ENCODE data around the gene VIPR1.

VIPR1 gene

GRCh38 chr3:42493126-42493797 is 9.2 kb upstream of the VIPR1 start:
- DNase-seq = no peak

- no peak for DNase-seq
Observed at GRCh38 chr3:42493798-42494151, 8.7 kb upstream of the VIPR1 start.

- DNase-seq = no peak
Observed at GRCh38 chr3:42495393-42495792, 7.0 kb upstream of the VIPR1 start.

- no peak for DNase-seq
Observed at GRCh38 chr3:42497009-42497731, 5.3 kb upstream of the VIPR1 start.

- DNase-seq = no peak
Observed at GRCh38 chr3:42498034-42498433, 4.4 kb upstream of the VIPR1 start.

GRCh38 chr3:42498791-42499477 is 3.5 kb upstream of the VIPR1 start:
- DNase-seq = no peak

- no peak for DNase-seq
Observed at GRCh38 chr3:42499478-42499871, 3.0 kb upstream of the VIPR1 start.

GRCh38 chr3:42500091-42500490 is 2.4 kb upstream of the VIPR1 start:
- no peak for DNase-seq

- DNase-seq = no peak
Observed at GRCh38 chr3:42500909-42501308, 1.5 kb upstream of the VIPR1 start.

GRCh38 chr3:42501321-42501680 is 1.1 kb upstream of the VIPR1 start:
- peak; percentile 48 for DNase-seq

GRCh38 chr3:42501681-42502428 is 588 bp upstream of the VIPR1 start:
- DNase-seq = peak; percentile 69

- DNase-seq = no peak
Observed at GRCh38 chr3:42503251-42503924, 945 bp downstream of the VIPR1 start.

- DNase-seq = no peak
Observed at GRCh38 chr3:42503957-42504333, 1.5 kb downstream of the VIPR1 start.

GRCh38 chr3:42504334-42505127 is 2.1 kb downstream of the VIPR1 start:
- no peak for DNase-seq

GRCh38 chr3:42505128-42505848 is 2.8 kb downstream of the VIPR1 start:
- DNase-seq = no peak

- no peak for DNase-seq
Observed at GRCh38 chr3:42505849-42506410, 3.5 kb downstream of the VIPR1 start.

- no peak for DNase-seq
Observed at GRCh38 chr3:42507252-42507651, 4.8 kb downstream of the VIPR1 start.

- DNase-seq = no peak
Observed at GRCh38 chr3:42507761-42508335, 5.4 kb downstream of the VIPR1 start.

GRCh38 chr3:42508562-42508961 is 6.1 kb downstream of the VIPR1 start:
- DNase-seq = no peak

- DNase-seq = no peak
Observed at GRCh38 chr3:42509111-42509510, 6.7 kb downstream of the VIPR1 start.

Data from right kidney (tissue), 1 donor.